Central memory CD4-positive, alpha-beta T cell (primary cell): Measurements from ENCODE around the gene TYW5.
A peak's percentile ranks its signal among the peaks of the same experiment; 100 is the strongest.
"Not testable (repeated sequence)": the region's sequence is repeated elsewhere in the genome, so short reads cannot be mapped to it uniquely, and the experiment has no call there.

Experiments used
- DNase-seq: peaks from one replicate; pipeline ENCODE4 v3.0.0; 2022

The TYW5 gene

DNA sequence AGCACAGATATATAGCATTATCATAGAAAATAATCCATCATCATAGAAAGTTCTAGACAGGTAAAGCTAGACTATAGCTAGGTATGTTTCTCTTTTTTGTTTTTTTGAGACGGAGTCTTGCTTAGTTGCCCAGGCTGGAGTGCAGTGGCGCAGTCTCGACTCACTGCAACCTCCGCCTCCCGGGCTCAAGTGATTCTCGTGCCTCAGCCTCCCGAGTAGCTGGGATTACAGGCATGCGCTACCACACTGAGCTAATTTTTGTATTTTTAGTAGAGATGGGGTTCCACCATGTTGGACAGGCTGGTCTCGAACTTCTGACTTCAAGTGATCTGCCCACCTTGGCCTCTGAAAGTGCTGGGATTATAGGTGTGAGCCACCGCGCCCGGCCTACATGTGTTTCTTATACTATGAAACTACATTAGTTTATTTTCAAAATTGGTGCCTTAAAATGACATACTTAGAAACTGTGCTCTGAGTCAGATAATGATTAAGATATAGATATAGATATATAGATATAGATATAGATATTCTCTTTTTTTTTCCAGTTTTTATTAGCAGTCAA, 42.7 kb downstream of the TYW5 start:
- DNase-seq: not testable (repeated sequence)

DNA sequence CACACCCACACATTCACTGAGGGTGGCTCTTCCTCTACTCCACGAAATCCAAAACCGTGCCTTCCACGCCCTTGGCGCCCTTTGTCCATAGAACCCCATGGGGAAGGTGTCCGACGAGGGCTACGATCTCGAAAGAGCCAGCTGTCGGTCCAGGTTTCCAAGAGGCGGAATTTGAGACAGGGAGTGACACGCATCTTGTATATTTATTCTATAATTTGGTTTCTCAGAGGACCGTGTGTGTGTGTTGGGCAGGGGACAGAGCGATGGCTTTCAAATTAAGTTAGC, 43.5 kb downstream of the TYW5 start:
- no peak for DNase-seq

DNA sequence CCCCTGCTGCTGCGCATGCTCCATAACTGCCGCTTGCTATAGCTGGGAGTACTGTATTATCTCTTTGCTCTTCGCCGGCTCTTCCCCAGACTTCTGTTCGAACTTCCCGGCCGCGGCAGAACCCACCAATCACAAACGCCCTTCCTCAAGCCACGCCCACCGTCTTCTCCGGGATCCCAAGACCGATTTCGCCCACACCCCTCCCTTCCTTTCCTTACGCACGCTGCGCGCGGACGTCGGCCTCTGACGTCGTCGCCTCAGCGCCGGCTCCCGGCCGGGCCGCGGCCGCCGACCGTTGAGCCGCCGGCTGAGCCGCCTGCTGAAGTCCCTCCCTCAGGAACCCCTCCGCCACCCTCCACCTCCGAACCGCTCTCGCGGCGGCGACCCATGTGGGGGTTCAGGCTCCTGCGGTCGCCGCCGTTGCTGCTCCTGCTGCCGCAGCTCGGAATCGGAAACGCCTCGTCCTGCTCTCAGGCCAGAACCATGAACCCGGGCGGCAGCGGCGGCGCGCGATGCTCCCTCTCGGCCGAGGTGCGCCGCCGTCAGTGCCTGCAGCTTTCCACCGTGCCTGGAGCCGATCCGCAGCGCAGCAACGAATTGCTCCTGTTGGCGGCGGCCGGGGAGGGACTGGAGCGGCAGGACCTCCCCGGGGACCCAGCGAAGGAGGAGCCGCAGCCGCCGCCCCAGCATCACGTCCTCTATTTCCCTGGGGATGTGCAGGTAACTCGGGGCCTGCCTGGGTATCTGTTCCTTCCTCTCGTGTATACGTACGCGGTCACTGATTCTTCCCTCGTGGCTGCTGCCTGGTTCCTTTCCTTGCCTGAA, 44.0 kb downstream of the TYW5 start, which contains the start of gene C2orf69:
C2orf69 (plus strand) TSS at position 242 of the 825 bp plus-strand sequence; CDS start at position 388, 146 bp downstream.
- DNase-seq: peak; percentile 85

DNA sequence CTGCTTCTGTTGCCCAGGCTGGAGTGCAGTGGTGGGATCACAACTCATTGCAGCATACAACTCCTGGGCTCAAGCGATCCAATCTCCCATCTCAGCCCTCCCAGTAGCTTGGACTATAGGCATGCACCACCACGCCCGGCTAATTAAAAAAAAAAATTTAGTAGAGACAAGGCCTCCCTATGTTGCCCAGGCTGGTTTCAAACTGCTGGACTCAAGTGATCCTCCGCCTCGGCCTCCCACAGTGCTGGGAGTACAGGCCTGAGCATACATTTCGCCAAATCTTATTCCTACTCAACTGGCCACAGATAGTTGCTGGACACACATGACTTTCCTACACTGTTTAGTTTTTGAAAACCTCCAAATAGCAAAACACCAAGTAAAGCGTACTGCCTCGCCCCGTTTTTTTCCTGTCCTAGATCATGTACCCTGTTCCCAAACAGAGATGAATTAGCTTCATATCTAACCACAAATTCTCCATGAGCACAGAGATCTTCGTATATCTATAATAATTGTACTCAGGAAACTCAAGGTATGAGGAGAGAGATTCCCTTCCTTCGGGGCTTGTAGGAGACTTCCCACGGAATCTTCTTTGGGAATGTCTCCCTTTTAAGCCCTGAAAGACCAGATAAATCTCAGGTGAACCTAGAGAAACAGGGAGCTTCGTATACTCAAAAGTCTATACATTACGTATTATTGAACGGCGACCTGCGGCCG, 44.8 kb downstream of the TYW5 start:
- no peak for DNase-seq

DNA sequence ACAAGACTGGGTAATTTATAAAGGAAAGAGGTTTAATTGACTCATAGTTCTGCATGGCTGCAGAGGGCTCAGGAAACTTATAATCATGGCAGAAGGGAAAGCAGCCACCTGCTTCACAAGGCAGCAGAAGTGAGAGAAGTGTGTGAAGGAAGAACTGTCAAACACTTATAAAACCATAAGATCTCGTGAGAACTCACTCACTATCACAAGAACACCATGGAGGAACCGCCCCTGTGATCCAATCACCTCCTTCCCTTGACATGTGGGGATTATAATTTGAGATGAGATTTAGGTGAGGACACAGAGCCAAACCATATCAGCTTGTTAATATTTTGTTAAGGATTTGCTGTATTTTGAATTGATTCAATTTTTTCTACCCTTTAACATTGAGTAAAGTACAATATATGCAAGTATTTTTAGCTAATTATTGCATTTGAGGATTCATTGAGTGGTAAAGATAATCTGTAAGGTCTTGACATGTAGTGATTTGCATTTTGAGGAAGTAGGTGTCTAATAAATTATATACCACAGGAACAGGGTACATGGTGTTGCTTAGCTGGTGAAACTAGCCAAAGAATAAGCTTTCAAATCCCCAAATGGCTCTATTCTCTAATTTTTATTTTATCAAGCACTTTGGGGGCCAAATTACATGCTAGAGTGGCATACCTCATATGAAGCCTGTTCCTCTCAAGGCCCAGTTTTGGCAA, 48.1 kb downstream of the TYW5 start:
- no peak for DNase-seq

DNA sequence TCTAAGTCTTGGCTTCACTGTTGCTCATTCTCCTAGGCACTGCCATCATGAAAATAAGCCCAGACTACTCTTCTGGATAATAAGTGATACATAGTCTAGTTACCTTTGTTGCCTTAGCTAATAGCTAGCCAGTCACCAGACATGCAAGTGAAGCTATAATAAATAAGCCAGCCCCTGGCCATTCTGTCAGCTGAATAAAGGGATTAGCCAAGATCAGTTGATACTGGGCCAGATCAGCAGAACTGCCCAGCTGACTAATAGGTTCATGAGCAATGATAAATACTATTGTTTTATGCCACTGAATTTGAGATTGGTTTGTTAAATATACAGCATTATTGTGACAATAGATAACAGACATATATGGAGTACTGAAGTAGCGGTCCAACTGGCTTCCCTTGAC, 52.2 kb downstream of the TYW5 start:
- no peak for DNase-seq

DNA sequence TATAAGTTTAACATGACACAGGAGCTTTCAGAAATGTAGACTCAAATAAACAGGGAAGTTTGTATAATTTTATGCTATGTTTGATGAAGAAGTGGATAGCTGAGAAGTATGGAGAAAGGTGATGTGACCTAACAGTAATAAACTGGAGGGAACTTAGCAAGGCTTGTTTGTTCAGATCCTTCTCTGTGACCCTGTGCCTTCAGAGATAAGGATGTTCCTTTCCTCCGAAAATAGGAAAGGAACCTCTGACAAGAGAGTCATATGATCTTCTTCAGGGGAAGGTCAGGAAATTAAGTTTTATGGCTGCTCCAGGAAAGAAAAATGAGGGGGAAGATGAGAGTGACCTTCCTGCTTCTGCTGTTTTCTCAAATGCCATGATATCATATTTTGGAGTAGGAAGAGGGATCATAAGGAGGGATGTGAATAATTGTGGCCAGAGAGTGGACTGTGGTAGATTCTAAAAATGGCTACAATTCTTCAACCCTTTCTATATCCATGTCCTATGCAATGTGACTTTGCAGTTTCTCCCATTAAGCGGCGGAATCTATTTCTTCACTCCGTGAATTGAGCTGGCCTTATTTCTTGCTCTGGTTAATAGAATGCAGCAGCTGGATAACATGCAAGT, 52.7 kb downstream of the TYW5 start:
- no peak for DNase-seq

DNA sequence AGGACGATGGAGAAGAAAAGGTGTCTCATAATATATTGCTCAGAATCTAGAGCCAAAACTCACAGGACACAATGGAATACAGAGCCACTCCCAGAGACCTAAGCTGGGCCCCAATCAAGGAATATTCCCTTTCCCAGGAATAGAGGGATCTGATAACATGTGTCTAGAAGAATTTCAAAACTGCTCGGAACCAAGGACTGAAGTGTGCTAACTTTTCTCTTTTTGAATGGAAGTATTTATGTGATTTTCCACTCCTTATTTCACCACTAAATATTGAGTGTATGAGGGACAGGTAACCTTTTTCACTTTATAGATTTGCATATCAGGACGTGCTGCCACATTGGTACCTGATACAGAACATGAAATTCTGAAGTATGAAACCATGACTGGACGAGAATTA, 53.3 kb downstream of the TYW5 start:
- DNase-seq: no peak

DNA sequence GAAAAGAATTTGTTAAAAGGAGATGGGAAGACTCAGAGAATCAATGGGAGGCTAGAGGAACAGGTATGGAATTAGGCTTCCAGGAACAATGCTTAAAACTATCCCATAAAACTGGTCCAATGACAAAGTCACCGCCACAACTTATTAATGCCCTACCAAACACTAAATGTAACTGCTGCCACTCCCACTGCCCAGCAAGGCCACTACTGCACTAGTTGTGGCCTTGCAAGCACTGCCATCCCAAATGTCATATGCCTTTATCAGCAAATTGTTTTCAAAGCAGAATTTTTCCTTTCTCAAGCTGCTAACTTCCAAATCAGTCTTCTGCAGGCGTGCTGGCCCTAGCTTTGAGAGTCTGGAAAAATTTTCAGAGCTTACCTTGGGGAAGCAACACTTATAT, 58.7 kb downstream of the TYW5 start:
- DNase-seq: no peak

DNA sequence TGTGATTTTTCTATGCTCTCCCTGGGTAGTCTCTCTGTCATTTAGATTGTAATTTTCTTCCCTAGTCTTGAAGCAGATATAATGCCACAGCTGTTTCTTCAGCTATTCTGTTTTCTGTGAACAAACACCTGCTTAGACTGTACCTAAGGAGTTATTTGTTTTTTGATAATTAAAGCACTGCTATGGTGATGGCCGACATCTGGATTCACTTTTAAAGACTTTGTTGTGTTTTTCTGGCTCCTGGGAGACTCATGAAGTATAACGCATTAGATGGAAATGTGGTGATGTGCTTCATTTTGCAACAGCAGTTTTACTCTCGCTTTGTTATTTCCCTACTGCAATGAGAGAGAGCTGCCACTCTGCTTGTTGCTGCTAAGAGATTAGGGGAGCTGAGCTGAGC, 59.9 kb downstream of the TYW5 start:
- no peak for DNase-seq

DNA sequence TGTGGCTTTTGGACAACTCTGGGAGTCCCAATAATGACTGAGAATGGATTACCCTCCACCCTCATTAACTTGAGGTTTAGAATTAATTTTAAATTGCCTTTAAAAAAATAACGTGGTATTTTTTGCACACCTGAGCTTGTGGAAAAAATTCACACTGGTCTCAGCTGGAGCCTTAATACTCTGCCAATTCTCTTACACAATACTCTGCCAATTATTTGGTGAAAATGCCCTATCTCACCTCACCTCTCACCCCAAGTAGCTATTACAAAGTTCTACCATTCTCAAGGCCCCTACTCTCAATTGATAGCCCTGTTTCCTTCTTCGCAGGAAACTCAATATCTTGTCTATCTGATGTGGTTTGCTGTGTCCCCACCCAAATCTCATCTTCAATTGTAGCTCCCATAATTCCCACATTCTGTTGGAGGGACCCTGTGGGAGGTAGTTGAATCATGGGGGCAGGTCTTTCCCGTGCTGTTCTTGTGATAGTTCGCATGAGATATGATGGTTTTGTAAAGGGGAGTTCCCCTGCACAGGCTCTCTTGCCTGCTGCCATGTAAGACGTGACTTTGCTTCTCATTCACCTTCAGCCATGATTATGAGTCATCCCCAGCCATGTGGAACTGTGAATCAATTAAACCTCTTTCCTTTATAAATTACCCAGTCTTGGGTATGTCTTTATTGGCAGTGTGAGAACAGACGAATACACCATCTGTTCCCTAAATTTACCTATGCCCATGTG, 71.6 kb downstream of the TYW5 start:
- DNase-seq: no peak

DNA sequence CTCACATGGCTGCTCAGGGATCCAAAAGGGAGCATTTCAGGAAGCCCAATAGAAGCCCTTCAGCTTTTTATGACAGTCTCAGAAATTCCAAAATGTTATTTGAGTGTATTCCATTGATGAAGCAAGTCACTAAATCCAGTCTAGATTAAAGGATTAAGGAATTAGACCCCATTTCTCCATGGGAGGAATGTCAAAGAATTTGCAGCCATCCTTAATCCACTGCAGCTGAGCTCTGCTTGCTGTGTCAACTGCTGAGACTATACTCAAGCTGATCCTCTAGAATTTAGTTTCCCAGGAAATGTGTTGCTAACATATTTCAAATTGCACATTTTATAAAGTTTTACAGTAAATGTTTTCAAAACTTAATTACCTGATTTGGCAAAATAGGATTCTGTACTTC, 72.6 kb downstream of the TYW5 start:
- DNase-seq: no peak
